Panc1 (cell line): ENCODE measurements around the gene FAM53A.

ENCODE experiments used
- SIN3A ChIP-seq: IDR thresholded peaks from 2 replicates; pipeline ENCODE4 v1.6.1; 2012; ENCODE audit warnings: low read depth, mild to moderate bottlenecking, low read length, moderate library complexity, borderline replicate concordance; ENCODE audit not compliant: insufficient read depth
- TF ChIP-seq, protein P1 (sequence below): fragments of 450-650 bp; IDR thresholded peaks from 2 replicates; pipeline ENCODE4 v1.5.1; 2017; ENCODE audit warnings: mild to moderate bottlenecking

GRCh38 chr4:1655676-1656075 is 28.4 kb downstream of the FAM53A start:
- TF ChIP-seq, protein P1, sequence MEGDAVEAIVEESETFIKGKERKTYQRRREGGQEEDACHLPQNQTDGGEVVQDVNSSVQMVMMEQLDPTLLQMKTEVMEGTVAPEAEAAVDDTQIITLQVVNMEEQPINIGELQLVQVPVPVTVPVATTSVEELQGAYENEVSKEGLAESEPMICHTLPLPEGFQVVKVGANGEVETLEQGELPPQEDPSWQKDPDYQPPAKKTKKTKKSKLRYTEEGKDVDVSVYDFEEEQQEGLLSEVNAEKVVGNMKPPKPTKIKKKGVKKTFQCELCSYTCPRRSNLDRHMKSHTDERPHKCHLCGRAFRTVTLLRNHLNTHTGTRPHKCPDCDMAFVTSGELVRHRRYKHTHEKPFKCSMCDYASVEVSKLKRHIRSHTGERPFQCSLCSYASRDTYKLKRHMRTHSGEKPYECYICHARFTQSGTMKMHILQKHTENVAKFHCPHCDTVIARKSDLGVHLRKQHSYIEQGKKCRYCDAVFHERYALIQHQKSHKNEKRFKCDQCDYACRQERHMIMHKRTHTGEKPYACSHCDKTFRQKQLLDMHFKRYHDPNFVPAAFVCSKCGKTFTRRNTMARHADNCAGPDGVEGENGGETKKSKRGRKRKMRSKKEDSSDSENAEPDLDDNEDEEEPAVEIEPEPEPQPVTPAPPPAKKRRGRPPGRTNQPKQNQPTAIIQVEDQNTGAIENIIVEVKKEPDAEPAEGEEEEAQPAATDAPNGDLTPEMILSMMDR = no peak
- no peak for TF ChIP-seq SIN3A
